AG04449 (cell line): ENCODE results near the gene ARL5C.

Source experiments
- CTCF ChIA-PET: fragments of 350-600 bp; formaldehyde crosslinking; extraction: SDS; loops from one replicate; lab custom pipeline; 2021; ENCODE audit warnings: antibody characterized with exemption; lab: Yijun Ruan, JAX
- POLR2A ChIA-PET: fragments of 400-600, 350-600 bp; formaldehyde crosslinking; extraction: SDS; loops from one replicate; lab custom pipeline; 2020; ENCODE audit warnings: antibody characterized with exemption, inconsistent platforms; lab: Yijun Ruan, JAX
- DNase-seq: peaks from one replicate; pipeline ENCODE4 v3.0.0-alpha.2; 2010; ENCODE audit warnings: low read depth, low spot score
- H3K4me3 ChIP-seq: 2 replicates; pipeline ENCODE4 v1.5.1; 2011; ENCODE audit warnings: low read depth, mild to moderate bottlenecking, control low read depth, low read length
- TF ChIP-seq, protein P1 (sequence below): IDR thresholded peaks from one replicate; pipeline ENCODE4 v1.5.1; 2011; ENCODE audit warnings: mild to moderate bottlenecking, moderate library complexity, low read length, control low read depth, inconsistent platforms; ENCODE audit not compliant: insufficient read depth; ENCODE audit errors: missing control alignments

The ARL5C gene

GRCh38 chr17:39113871-39114270 lies 52.1 kb downstream of the ARL5C start:
- H3K4me3 ChIP-seq, result no peak overlapping the region
- ChIA-PET CTCF (interaction anchor here (2.1 kb wide), 1 partner anchor 12 kb away, joined by 6 read pairs; no protein-coding TSS in a partner anchor), POLR2A (no interaction called here)
- DNase-seq, result no peak
- TF ChIP-seq, protein P1, sequence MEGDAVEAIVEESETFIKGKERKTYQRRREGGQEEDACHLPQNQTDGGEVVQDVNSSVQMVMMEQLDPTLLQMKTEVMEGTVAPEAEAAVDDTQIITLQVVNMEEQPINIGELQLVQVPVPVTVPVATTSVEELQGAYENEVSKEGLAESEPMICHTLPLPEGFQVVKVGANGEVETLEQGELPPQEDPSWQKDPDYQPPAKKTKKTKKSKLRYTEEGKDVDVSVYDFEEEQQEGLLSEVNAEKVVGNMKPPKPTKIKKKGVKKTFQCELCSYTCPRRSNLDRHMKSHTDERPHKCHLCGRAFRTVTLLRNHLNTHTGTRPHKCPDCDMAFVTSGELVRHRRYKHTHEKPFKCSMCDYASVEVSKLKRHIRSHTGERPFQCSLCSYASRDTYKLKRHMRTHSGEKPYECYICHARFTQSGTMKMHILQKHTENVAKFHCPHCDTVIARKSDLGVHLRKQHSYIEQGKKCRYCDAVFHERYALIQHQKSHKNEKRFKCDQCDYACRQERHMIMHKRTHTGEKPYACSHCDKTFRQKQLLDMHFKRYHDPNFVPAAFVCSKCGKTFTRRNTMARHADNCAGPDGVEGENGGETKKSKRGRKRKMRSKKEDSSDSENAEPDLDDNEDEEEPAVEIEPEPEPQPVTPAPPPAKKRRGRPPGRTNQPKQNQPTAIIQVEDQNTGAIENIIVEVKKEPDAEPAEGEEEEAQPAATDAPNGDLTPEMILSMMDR, result no peak

- no peak overlapping the region for H3K4me3 ChIP-seq
- DNase-seq, result no peak
- TF ChIP-seq, protein P1, result no peak
- ChIA-PET POLR2A (no interaction called here), CTCF (interaction anchor here (1.1 kb wide), 1 partner anchor 14 kb away, joined by 3 read pairs; no protein-coding TSS in a partner anchor)
Measured at GRCh38 chr17:39110435-39111136, 55.4 kb downstream of the ARL5C start.

DNA sequence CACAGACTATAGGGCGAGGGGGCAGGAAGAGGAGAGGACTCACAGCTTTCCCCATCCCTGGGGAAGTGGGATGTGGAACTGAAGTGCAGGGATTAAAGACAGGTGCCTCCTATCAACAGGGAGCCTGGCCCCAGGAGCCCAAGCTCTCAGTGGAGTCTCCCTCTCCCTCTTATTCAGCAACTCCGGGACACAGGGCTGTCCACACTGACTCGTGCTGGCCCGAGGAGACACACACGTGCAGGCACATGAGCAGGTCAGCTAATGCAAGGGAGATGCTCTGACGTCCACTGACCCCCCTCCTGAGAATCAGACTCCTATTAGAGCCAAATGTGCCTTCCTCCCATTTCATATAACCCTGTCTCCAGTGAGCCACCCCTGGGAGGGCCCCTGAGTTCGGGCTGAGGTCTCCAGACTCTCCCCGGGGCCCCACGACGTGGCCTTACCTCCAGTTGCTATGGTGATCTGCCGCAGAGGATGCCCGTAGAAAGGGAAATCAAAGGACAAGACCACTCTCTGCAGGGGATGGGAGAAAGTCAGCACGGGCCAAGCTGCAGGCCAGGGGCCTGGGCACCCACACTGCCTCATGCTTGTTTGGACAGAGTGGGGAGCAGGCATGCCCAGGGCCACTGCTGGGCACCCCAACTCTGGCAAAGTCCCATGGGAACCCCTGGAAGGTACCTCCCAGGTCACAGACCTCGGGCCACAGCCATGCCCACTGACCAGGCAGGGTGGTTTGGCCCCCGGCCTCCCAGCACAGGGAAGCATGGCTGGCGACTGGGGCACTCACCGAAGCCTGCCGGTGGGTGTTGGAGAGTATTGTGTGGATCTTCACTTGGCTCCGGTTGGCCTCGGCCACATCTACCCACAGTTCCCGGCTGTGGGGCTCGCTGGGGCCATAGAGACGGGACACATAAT lies 57.2 kb downstream of the ARL5C start:
- no peak overlapping the region for H3K4me3 ChIP-seq
- DNase-seq, result no peak
- ChIA-PET CTCF (interaction anchor here (0.6 to 3.2 kb wide), 2 partner anchors 9 to 56 kb away, joined by 3 to 8 read pairs; no protein-coding TSS in a partner anchor), POLR2A (no interaction called here)
- TF ChIP-seq, protein P1, result no peak

GRCh38 chr17:39107973-39108372 lies 58.0 kb downstream of the ARL5C start:
- ChIA-PET POLR2A (no interaction called here), CTCF (interaction anchor here (3.2 kb wide), 1 partner anchor 57 kb away, joined by 8 read pairs; no protein-coding TSS in a partner anchor)
- TF ChIP-seq, protein P1, result no peak
- DNase-seq, result no peak
- H3K4me3 ChIP-seq, result no peak overlapping the region

GRCh38 chr17:39107155-39107554 lies 58.8 kb downstream of the ARL5C start:
- TF ChIP-seq, protein P1, result no peak
- POLR2A ChIA-PET, result no interaction called here
- DNase-seq, result no peak
- H3K4me3 ChIP-seq, result no peak overlapping the region
- CTCF ChIA-PET, result interaction anchor here (3.2 kb wide), 1 partner anchor 57 kb away, joined by 8 read pairs; no protein-coding TSS in a partner anchor
